GM18511 (cell line): ENCODE results near the gene HAND2.

Experiments
- ATAC-seq: cut with Tn5 transposase; IDR thresholded peaks from one replicate; pipeline ENCODE4 v1.9.1; 2021; ENCODE audit warnings: mild to moderate bottlenecking, moderate library complexity; ENCODE audit not compliant: unreplicated experiment

Gene HAND2

DNA sequence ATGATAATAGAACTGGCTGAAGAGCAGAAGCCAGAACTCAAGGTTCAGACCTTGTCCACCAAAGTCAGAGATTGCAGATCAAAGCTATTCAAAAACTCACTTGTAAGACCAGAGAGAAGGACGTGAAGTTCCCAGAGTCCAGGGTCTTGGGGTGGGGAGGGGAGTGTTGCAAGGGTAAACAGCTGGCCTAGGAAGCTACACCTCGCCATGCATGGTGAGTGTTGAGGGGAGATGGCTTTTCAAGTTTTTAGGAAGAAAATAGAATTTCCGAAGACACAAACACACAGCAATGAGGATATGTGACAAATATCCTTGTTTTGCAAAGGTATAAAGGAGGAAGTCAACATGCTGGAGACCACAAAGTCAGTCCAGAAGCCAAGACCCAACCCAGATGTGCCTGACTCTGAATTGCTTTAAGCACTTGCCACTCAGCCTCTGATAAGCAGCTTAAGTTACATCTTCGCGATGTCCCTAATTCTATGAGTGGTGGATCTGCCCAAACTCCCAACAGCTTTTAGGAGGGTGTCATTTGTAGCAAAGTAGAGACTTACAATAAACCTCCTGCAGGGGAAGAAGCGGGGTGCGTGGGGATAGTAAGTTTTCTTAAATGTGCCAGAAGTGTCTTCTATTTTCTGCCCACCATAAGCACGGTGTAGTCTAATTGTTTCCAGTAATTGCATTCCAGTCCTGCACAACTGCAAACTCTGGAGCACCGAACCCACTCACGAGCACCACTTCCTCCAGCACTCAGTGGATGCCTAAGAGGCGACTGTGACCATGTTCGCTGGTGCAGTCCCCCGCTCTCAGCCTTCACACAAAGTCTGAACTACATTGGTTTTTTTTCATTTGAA lies 26.5 kb downstream of the HAND2 start:
- no peak for ATAC-seq

DNA sequence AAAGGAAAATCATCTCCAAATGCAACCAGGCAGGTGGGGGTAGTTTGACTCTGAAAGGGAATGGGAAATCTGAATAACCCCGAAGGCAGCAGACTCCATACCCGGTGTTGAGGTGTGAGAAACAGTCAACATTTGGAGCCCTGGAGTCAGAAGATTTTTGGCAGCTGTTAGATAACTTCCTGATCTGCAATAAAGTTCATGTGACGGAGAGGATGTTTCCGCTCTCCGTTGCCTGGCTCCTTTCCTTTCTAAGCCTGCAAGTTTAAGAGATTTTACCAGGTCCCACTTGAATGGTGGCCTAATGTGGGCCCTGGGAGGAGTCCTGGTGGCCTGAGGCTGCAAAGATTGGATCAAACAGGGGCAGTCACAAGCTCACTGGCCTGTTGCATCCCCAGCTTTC lies 27.7 kb downstream of the HAND2 start:
- no peak for ATAC-seq

DNA sequence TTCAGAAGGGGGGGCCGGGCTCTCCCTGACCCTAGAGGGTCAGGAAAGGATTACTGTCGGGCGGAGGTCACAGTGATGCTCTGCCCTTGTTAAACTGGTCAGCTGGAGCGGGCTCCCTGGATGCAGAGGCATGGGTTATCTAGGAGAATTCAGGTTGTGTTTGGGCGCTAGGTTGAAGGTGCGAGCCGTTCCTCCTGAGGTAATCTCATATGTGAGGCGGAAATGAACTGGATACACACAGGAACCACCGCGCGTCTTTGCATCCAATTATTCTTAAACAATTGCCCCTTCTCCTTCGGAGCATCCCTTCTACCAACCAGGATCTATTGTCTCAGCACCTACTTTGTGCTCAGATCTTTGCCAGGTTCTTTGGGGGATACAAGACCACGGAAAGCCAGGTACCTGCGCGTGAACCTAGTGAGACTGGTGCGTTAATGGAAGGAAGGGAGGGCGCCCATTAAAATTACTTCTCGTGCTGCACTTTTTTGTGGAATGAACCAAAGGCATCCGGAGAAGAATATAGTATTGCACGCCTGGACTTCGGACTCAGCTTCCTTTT lies 28.4 kb downstream of the HAND2 start:
- no peak for ATAC-seq

DNA sequence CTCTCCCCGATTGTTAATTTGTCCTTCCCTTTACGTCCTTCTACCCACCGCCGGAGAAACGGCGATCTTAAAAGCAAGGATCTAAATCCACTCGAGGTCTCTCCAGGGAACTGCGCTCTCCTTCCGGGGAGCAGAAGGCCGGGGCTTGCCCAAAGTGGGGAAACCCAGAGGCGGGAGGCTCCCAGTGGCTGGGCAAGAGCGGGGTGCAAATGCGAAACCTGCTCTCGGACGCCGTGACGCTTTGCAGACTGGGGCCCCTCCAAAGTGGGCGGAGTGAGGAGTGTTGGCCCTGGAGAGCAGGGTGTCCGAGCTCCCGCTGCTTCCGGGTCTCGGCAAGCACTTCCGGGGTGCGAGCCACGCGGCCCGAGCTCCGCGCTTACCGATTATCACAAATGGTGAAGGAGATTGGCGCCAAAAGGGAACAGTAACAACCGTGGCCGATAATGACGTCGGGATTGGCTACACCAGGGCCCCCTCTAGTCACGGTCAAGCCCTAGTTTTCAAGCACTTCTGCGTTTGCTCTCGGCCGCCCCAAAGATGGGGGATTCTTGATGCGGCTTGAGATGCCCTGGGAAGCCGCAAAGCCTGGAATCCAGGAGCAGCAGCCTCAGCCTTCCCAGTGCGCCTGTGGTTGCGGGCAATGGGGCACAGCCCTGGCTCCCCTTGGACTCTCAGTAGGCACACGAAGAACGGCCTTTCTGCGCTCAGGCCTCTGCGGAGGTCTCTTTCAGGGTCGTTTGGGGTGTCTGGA lies 29.0 kb downstream of the HAND2 start:
- no peak for ATAC-seq

DNA sequence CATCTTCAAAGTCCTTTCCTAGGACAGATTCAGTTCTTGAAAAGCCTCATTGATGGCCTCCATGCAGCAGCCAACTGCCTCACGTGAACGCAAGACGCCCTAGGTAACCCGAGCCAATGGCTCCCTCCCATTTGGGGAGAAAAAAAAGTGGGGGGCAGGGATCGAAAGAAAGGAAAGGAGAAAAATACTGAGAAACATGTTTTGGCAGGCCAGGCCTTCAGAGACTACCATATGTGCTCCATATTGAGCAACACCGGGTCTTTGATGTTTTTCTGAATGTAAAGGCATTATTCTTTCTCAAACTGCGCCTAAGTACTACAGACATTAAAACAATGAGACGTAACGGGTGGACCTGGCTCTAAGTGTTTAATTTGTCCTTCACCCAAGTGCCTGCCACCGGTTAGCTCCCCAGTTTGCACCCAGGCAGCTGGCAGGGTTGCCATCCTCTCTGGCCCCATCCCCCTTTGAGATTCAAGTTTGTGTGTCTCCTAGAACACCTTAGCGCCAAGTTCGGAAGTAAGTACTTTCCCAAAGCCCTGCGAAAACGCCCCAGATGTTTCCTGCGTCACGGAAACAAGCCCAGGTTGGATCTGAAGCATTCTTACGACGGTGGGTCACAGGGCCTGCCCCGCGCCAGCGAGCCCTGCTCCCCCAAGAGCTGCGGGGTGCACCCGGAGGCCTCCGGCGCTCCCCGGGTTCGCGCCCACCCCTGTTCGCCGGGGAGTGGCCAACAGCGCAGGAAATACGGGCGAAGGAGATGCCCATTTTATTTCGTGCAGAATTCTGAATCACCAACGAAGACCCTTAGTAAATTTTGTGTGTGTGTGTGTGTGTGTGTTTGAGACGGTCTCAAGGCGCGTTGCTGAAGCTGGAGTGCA lies 30.1 kb downstream of the HAND2 start:
- ATAC-seq = no peak

DNA sequence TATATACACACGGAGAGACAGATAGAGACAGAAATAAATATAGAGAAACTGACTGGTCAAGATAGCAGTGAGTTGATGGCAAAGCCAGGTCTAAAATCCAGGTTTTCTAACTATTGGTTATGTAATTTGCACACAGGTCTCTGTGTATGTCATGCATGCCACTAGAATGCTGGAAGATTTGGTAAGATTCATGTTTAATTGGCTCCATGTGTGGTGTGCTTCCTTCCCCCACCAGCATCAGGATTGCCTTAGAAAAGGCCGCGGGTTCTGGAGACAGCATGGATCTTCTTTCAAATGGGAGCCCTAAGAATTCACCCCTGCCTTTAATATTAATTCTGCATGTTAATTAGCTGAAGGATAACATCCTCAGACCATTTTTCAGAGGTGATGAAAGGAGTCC lies 31.3 kb downstream of the HAND2 start:
- no peak for ATAC-seq

DNA sequence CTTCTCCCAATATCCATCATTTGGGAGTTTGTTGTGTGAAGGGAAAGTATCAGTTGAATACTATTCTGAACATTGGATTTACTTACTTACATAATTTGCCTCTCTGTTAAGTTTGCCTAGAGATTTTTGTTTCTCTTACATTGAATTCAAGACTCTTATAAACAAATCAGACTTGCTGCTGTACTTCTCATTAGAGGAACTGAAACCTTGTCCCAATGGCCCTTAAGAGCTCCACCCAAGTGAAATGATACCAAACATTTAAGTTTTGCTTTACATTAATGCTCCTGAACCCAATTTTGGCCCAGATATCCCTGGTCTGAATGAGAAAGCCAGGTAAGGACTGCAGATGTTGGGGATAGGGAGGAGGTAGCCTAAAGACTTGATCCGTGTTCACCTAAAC lies 32.0 kb downstream of the HAND2 start:
- peak; percentile 58 for ATAC-seq

DNA sequence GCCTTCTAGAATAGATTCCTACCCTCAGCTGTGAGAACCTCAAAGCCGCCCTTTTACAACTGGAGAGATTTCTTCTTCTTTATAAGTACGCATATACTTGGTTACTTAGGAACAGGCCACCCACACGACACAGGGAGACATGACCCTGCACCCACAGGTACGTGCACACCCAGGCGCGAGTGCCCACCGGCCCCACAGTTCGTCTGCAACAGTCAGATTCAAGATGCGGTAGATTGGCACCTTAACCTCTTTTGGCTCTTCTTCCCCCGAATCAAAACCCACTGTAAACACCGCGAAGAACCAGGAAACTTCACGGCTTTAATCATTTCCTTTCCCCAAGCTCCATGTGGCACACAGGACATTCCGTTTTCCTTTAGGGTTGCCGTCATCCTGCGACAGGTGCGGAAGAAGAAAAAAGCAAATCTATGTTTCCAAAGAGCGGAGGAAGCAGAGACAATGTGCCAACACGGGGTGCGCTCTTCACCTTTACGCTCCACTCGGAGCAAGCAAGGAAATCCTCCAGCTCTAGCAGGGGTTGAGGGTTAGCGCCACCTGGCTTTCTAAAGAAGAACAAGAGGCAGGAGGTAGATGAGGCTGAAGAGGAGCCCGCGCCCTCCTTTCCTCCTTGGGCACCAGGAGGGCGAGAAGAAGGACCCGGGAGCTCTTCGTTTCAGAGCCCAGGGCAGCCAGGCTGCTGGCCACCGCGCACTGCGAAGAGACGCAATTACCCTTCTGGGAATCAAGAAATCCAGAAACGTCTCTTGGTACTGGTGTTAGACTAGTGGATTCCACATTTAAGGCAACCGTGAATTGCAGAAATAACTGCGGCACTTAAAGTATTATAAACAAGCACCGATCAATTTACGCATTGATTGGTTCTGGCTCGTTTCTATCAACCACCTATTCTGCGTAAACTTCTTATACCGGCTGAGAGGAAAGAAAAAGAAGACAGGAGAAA lies 35.7 kb downstream of the HAND2 start:
- ATAC-seq = peak; percentile 93

DNA sequence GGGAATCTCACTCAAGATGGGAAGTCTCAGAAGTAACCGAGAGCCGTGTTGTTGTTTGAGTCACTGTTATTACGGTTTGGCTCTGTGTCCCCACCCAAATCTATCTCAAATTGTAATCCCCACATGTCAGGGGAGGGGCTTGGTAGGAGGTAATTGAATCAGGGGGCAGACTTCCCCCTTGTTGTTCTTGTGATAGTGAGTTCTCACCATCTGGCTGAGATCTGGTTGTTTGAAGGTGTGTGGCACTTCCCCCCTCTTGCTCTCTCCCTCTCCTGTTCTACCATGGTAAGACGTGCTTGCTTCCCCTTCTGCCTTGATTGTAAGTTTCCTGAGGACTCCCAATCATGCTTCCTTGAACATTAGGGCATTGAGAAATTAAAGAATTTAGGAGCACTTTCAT lies 37.0 kb downstream of the HAND2 start:
- ATAC-seq = no peak

DNA sequence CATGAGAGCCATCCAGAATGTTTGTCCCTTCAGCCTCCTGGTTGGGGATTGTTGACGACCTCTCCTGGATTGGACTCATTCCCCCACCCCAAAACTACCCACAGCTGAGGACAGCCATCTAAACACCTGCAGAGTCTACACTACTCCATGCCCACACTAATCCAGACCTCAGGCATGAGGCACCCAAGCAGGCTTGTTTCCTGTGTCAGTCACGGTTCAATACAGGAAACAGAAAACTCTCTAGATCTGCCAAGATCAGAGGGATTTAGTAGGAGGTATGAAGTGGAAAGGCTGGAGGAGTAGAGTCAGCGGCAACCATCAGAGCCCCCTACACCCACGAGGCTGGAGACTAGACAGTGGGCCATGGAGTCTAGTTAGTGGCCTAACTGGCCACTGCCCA lies 37.7 kb downstream of the HAND2 start:
- no peak for ATAC-seq

DNA sequence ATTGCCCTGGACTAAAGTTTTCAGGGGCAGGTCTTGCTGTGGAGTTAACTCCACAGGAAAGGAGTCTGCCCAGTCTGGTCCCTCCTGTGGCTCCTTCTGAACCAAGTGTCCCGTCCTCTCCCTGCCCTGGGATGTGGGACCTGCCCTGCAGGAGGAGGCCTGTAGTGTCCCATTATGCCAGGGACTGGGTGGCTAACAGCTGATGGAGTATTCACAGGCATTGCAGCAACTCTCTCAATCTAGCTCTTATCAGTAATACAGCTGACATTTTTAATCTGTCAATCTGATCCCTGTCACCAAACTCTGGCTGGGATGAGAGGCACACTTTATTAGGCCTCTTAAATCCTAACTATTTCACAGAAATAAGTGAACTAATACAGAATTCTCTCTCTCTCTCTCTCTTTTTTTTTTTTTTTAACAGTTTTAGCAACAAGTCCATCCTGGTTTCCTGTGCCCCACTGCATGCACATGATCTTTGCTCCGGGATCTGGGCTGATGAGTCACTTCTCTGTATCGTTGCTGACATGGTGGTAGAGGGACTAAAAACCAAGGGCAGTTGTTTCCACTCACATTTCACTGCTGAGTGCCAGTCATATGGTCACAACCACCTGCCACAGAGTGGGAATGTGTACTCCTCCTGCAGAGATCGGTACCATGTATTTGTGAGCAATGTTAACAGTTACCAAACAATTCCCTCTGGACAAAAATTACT lies 39.1 kb downstream of the HAND2 start:
- ATAC-seq = peak; percentile 29

DNA sequence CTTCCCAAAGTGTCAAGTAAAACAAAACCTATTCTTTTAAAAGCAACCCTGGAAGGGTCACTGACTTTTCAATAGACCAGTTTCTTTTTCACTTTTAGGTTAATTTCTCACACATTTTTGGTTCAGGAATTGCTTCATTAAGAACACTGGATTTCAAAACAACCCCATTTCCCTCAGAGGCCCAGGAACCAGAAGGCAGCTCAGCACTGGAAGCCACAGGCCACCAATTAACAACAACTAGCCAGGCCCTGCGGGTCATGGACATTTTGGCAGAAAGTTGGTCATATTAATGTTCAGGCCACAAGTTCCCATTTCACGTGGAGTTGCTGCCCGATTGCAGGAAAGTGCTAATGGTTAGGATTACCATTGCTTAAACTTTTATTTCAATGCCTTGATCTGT lies 39.8 kb downstream of the HAND2 start:
- no peak for ATAC-seq

DNA sequence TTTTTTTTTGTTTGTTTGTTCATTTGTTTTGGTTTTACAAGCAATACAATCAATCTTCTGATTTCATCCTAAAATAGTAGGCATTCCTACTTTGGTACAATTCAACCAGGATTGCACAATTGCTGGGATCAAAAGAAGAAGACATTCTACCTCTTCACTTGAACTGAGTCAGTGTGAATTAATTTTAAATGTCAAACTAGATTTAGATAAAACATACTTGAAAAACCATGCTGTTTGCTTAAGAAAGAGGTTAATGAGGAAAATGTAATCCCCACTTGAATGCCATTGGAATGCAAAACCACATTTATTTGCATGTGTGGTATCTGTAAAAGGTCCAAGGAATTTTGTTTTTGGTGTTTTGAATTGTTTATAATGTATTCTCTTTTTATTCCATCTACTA lies 40.5 kb downstream of the HAND2 start:
- ATAC-seq = no peak

DNA sequence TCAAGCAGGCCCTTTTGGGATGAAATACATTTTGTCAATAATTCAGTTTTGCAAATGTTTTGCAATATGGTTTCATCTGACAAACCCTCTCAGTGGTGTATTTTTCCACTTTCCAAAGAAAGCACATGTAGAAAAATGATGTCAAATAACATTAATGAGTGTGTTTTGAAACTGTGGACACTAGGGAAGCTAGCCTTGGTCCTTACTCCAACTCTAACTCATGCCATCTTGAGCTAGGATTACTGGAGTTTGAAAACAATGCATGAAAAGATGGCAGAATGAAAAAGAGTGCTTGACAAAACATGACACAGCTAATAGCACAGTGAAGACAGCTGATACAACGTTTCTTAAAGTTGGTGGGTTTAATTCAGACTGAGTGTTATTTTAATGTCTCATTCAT lies 41.4 kb downstream of the HAND2 start:
- no peak for ATAC-seq

DNA sequence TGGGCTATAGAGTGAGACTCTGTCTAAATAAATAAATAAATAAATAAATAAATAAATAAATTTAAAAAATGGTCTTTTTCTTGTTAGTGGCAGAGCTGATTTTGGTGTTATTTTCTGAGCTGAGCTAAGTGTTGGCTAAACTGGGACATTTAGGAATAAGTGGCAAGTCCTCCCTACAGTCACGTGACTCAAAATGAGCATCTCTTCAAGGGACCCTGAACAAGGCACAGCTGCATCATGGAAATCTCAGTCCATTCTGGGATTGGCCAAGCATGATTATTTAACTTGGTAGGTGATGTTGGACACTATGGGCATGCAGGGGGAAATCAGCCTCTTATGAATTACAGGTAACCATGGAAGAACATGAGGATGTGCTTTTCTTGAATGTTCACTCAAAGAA lies 42.0 kb downstream of the HAND2 start:
- ATAC-seq = no peak

DNA sequence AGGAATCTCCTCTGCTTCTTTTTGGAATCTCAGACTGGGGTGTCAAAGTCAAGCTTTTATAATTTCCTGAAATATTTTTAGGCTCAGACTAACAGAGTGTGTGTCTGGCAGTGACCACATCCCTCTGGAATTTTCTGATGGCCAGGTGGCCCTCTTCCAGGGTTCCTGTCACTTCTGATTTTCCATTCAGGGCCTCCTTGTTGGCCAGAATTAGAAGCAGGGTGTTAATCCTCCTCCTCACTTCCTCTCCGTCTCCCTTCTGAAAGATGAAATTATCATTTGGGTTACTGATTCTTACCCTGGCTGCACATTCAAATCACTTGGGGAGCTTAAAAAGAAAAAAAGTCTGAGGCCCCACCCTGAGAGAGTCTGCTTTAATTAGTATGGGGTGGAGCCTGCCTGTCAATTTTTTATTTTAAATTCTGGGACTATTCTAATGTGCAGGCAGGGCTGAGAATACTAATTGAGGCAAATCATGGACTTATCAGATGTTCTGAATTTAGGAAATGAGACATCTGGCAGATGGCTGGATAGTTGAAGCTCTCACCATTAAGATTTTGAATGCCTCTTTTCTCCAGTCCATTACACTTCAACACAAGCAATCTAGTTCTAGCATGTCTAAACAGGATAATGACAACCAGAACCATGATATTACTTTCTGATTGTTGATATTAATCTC lies 43.2 kb downstream of the HAND2 start:
- ATAC-seq = no peak

DNA sequence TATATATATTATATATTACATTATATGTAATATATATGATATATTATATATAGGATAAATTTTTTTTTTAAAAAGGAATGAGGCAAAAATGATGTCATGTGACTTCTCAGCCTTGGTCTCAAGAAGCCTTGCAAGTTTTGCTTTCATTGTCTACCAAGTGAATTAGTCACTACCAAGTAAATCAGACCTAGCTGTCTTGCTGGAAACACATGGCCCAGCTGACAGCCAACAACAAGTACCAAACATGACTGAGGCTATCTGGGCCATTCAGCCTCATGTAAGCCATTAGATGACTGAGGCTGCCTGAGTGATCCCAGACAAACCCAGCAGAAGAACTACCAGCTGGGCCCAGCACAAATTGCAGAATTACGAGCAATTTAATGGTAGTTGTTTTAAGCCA lies 44.9 kb downstream of the HAND2 start:
- ATAC-seq = no peak

DNA sequence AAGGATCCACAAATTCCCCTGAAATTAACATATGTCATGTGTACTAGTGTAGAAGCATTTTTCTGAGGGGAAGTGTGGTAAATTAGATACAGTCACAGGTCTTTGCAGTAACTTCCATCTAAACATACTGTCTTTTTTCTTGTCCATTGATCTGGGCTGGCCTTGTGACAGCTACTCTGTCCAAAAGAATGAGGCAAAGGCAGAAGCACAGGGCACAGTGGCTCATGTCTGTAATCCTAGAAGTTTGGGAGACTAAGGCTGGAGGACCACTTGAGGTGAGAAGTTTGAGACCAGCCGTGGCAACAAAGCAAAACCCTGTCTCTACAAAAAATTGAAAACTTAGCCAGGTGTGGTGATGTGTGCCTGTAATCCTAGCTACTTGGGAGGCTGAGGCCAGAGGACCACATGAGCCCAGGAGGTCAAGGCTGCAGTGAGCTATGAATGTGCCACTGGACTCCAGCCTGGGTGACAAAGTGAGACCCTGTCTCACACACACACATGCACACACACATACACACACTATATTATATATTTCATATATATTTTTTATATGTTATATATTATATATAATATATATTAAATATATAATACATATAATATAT lies 47.6 kb downstream of the HAND2 start:
- ATAC-seq = no peak
